ENCODE measurements around the gene LRRC4B. TPM values are rescaled to one million over a fixed set of nuclear protein-coding genes. Genes with fewer than 3 reads are reported as not detected.

The LRRC4B gene
- polyA plus RNA-seq, 1 of the 3 experiments (the other 2 are of a cell fraction): 6.9 TPM

DNA sequence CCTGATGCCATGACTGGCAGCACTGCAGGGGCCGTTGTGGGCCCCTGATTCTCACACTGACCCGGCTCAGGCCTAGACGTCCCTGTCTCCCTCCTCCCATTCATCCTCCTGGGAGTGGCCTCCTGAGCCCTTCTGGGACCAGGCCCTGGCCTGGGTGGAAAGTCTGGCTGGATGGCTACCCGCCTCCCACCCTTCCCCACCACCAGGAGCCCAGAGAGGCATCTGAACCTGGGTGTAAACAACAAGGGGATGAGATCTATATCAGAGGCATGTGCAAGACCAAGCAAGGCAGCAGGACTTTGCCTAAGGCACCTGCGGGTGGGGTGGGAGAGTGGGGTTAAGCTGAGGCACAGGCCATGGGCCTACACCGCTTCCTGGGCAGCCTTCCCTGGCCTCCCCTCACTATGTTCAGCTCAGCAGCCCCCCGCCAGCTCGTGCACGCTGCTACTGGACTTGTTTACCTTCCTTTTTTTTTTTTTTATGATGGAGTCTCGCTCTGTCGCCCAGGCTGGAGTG is 32.5 kb downstream of the LRRC4B start:
- Histone ChIP-seq H3K4me3 (ENCODE audit: low read depth in 2 of 2, low read length in 1 of 2) (no peak overlapping the region), H3K36me3 (replicated peaks in 1 of 2; ENCODE audit: control insufficient read depth in 1 of 2, insufficient read depth in 2 of 2, low read length in 1 of 2) (peaks cover 0 to 13% of the 10 kb centered on the region in 2 experiments), H3K4me1 (ENCODE audit: control insufficient read depth in 1 of 2, insufficient read depth in 2 of 2, low read depth in 1 of 2, low read length in 1 of 2) (peaks cover 0 to 3% of the 10 kb centered on the region in 2 experiments; a peak in 1 of 4 replicates), H3K9me2 (no peaks in the 10 kb centered on the region), H3K9ac (no peak overlapping the region), H3K27ac (ENCODE audit: low read depth in 2 of 2, low read length in 1 of 2) (no peak overlapping the region; a peak in 1 of 4 replicates), H2AFZ (ENCODE audit: low read depth) (no peak overlapping the region), H4K20me1 (ENCODE audit: insufficient read depth) (no peaks in the 10 kb centered on the region), H3K79me2 (ENCODE audit: insufficient read depth) (no peaks in the 10 kb centered on the region), H3K9me3 (no peaks in the 10 kb centered on the region; the same call in 1 of the 2 replicates), H3K4me2 (no peak overlapping the region), H3K27me3 (ENCODE audit: insufficient read depth) (no peaks in the 10 kb centered on the region), H3F3A (replicated peaks; ENCODE audit: insufficient read depth) (no peaks in the 10 kb centered on the region)
- no peak for DNase-seq
- ChIA-PET POLR2A (no interaction called here), CTCF (interaction anchor here (0.8 to 10.5 kb wide), 9 partner anchors 10 to 248 kb away, joined by 3 to 170 read pairs (median 4); no protein-coding TSS in a partner anchor)
- 78% methylated on average over 10 of the region's 11 CpGs for WGBS (ENCODE audit: low lambda C conversion rate)
- TF ChIP-seq NRF1 (IDR thresholded peaks at IDR 0.05; ENCODE audit: low read depth, low read length): no peak
- TF ChIP-seq GATA2 (CRISPR knock-in tag; IDR thresholded peaks at IDR 0.05): peak; percentile 45

DNA sequence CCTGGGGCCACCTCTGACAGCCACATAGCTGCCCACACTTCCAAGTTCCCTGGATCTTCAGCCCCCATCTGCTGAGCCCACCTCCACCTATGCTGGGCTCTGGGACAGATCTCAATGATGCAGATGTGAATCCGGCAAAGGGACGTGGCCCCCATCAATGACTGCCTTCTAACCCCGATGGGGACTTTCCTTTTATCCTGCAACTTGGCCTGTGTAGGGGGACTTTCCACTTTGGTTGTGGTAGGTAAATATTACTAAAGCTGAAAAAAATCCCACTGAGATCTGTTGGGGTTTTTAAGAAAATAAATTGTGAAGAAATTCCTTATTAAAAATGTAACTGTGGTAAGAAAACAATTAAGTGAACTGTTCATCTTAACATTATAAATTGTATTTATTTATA is 33.8 kb downstream of the LRRC4B start:
- Histone ChIP-seq H3K9me3 (no peaks in the 10 kb centered on the region; the same call in 1 of the 2 replicates), H3F3A (replicated peaks; ENCODE audit: insufficient read depth) (no peaks in the 10 kb centered on the region), H3K4me2 (no peak overlapping the region), H3K27ac (ENCODE audit: low read depth in 2 of 2, low read length in 1 of 2) (no peak overlapping the region), H3K9me2 (no peaks in the 10 kb centered on the region), H3K4me3 (ENCODE audit: low read depth in 2 of 2, low read length in 1 of 2) (no peak overlapping the region), H3K27me3 (ENCODE audit: insufficient read depth) (no peaks in the 10 kb centered on the region), H4K20me1 (ENCODE audit: insufficient read depth) (no peaks in the 10 kb centered on the region), H3K4me1 (ENCODE audit: control insufficient read depth in 1 of 2, insufficient read depth in 2 of 2, low read depth in 1 of 2, low read length in 1 of 2) (peaks cover 0 to 3% of the 10 kb centered on the region in 2 experiments; a peak in 1 of 4 replicates), H3K36me3 (replicated peaks in 1 of 2; ENCODE audit: control insufficient read depth in 1 of 2, insufficient read depth in 2 of 2, low read length in 1 of 2) (peaks cover 0 to 13% of the 10 kb centered on the region in 2 experiments), H3K9ac (no peak overlapping the region), H2AFZ (ENCODE audit: low read depth) (no peak overlapping the region), H3K79me2 (ENCODE audit: insufficient read depth) (no peaks in the 10 kb centered on the region)
- POLR2A ChIA-PET: no interaction called here
- TF ChIP-seq FOXJ3 (CRISPR knock-in tag; IDR thresholded peaks at IDR 0.05) (no peak), JUND (IDR thresholded peaks at IDR 0.05) (no peak), EZH2phosphoT487 (IDR thresholded peaks at IDR 0.05; ENCODE audit: borderline replicate concordance, low read depth) (no peak), TAF1 (IDR thresholded peaks at IDR 0.05; ENCODE audit: borderline replicate concordance, low read depth, low read length) (no peak), CHD2 (IDR thresholded peaks at IDR 0.05; ENCODE audit: low read length, partially characterized antibody) (no peak), SIN3A (IDR thresholded peaks at IDR 0.05; ENCODE audit: borderline replicate concordance, low read depth, low read length) (no peak), RCOR1 (IDR thresholded peaks at IDR 0.05; ENCODE audit: low read length) (no peak), YY1 (IDR thresholded peaks at IDR 0.05; ENCODE audit: low read depth) (no peak), RAD21 (IDR thresholded peaks at IDR 0.05; ENCODE audit: low read length) (no peak), FOSL2 (IDR thresholded peaks at IDR 0.05; ENCODE audit: borderline replicate concordance, low read depth) (no peak), FOXM1 (IDR thresholded peaks at IDR 0.05; ENCODE audit: low read depth) (no peak), CTCF (IDR thresholded peaks at IDR 0.05) (no peak), REST (IDR thresholded peaks at IDR 0.05; ENCODE audit: low read depth, low read length) (no peak), NFIC (IDR thresholded peaks at IDR 0.05; ENCODE audit: borderline replicate concordance) (no peak), MXI1 (IDR thresholded peaks at IDR 0.05; ENCODE audit: low read depth, low read length) (no peak), RXRA (IDR thresholded peaks at IDR 0.05; ENCODE audit: borderline replicate concordance, low read depth) (no peak)
- TF ChIP-seq, protein P1, sequence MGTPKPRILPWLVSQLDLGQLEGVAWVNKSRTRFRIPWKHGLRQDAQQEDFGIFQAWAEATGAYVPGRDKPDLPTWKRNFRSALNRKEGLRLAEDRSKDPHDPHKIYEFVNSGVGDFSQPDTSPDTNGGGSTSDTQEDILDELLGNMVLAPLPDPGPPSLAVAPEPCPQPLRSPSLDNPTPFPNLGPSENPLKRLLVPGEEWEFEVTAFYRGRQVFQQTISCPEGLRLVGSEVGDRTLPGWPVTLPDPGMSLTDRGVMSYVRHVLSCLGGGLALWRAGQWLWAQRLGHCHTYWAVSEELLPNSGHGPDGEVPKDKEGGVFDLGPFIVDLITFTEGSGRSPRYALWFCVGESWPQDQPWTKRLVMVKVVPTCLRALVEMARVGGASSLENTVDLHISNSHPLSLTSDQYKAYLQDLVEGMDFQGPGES (IDR thresholded peaks at IDR 0.05; ENCODE audit: low read depth, low read length): no peak
- CTCF ChIA-PET: interaction anchor here (0.9 to 10.5 kb wide), 4 partner anchors 11 to 23 kb away, joined by 3 to 170 read pairs (median 6); no protein-coding TSS in a partner anchor
- WGBS (ENCODE audit: low lambda C conversion rate): 87% methylated on average over 3 of the region's 3 CpGs
- no peak for DNase-seq

All from SK-N-SH (cell line).